ENCODE measurements around the gene NBAS. TPM values are rescaled to one million over a fixed set of nuclear protein-coding genes. Genes with fewer than 3 reads are reported as not detected.

NBAS gene
- total RNA-seq, 1 experiment from 2014 or later, result 46.4 TPM

GRCh38 chr2:15354596-15355366, 206.4 kb downstream of the NBAS start:
- intact Hi-C loops (cut with micrococcal nuclease), result no loop called here
- no peaks in the 10 kb centered on the region for H3K9me3 Mint-ChIP-seq (ENCODE audit: unreplicated experiment)
- CTCF ChIA-PET, result no interaction called here
- H3K4me1 Mint-ChIP-seq (ENCODE audit: insufficient read depth, unreplicated experiment), result peaks cover 1% of the 10 kb centered on the region
- peaks cover 33% of the 10 kb centered on the region for H3K36me3 Mint-ChIP-seq (ENCODE audit: insufficient read depth, unreplicated experiment)
- POLR2A ChIA-PET, result interaction anchor here (0.7 kb wide), 2 partner anchors 10 to 47 kb away, joined by 3 read pairs; no protein-coding TSS in a partner anchor
- no peak overlapping the region for H3K27ac Mint-ChIP-seq (ENCODE audit: low read depth, unreplicated experiment)
- BruUV-seq (replicated peaks), result no TSS peak
- no peak for DNase-seq (ENCODE audit: unreplicated experiment)
- TF ChIP-seq CTCF (IDR thresholded peaks at IDR 0.05; ENCODE audit: unreplicated experiment), result no peak
- H3K27me3 Mint-ChIP-seq (ENCODE audit: insufficient read depth, unreplicated experiment), result no peaks in the 10 kb centered on the region
- no peak overlapping the region for H3K4me3 Mint-ChIP-seq (ENCODE audit: unreplicated experiment)

- intact Hi-C loops (cut with micrococcal nuclease), result no loop called here
- no peak for DNase-seq (ENCODE audit: unreplicated experiment)
- TF ChIP-seq CTCF (IDR thresholded peaks at IDR 0.05; ENCODE audit: unreplicated experiment), result no peak
- Mint-ChIP-seq H3K9me3 (ENCODE audit: unreplicated experiment) (no peaks in the 10 kb centered on the region), H3K27ac (ENCODE audit: low read depth, unreplicated experiment) (no peak overlapping the region), H3K4me1 (ENCODE audit: insufficient read depth, unreplicated experiment) (no peaks in the 10 kb centered on the region), H3K27me3 (ENCODE audit: insufficient read depth, unreplicated experiment) (no peaks in the 10 kb centered on the region), H3K4me3 (ENCODE audit: unreplicated experiment) (no peak overlapping the region), H3K36me3 (ENCODE audit: insufficient read depth, unreplicated experiment) (peaks cover 40% of the 10 kb centered on the region)
- ChIA-PET POLR2A (interaction anchor here (1.2 kb wide), 1 partner anchor 10 kb away, joined by 3 read pairs; no protein-coding TSS in a partner anchor), CTCF (interaction anchor here (1.0 kb wide), 1 partner anchor 23 kb away, joined by 3 read pairs; no protein-coding TSS in a partner anchor)
- no TSS peak for BruUV-seq (replicated peaks)
These were observed 208.8 kb downstream of the NBAS start for GRCh38 chr2:15352363-15352762.

GRCh38 chr2:15348636-15349035, 212.5 kb downstream of the NBAS start:
- no peak for TF ChIP-seq CTCF (IDR thresholded peaks at IDR 0.05; ENCODE audit: unreplicated experiment)
- no peaks in the 10 kb centered on the region for H3K27me3 Mint-ChIP-seq (ENCODE audit: insufficient read depth, unreplicated experiment)
- H3K27ac Mint-ChIP-seq (ENCODE audit: low read depth, unreplicated experiment), result no peak overlapping the region
- no peaks in the 10 kb centered on the region for H3K4me1 Mint-ChIP-seq (ENCODE audit: insufficient read depth, unreplicated experiment)
- ChIA-PET CTCF (interaction anchor here (0.7 kb wide), 1 partner anchor 688 kb away, joined by 3 read pairs; no protein-coding TSS in a partner anchor), POLR2A (no interaction called here)
- DNase-seq (ENCODE audit: unreplicated experiment), result no peak
- intact Hi-C loops (cut with micrococcal nuclease), result no loop called here
- BruUV-seq (replicated peaks), result no TSS peak
- peaks cover 29% of the 10 kb centered on the region for H3K36me3 Mint-ChIP-seq (ENCODE audit: insufficient read depth, unreplicated experiment)
- no peak overlapping the region for H3K4me3 Mint-ChIP-seq (ENCODE audit: unreplicated experiment)
- no peaks in the 10 kb centered on the region for H3K9me3 Mint-ChIP-seq (ENCODE audit: unreplicated experiment)

GRCh38 chr2:15348045-15348444, 213.1 kb downstream of the NBAS start:
- BruUV-seq (replicated peaks), result no TSS peak

More at GRCh38 chr2:15348045-15348444, 213.1 kb downstream of the NBAS start:
- Mint-ChIP-seq H3K36me3 (ENCODE audit: insufficient read depth, unreplicated experiment) (peaks cover 23% of the 10 kb centered on the region), H3K27me3 (ENCODE audit: insufficient read depth, unreplicated experiment) (no peaks in the 10 kb centered on the region), H3K27ac (ENCODE audit: low read depth, unreplicated experiment) (no peak overlapping the region), H3K4me1 (ENCODE audit: insufficient read depth, unreplicated experiment) (no peaks in the 10 kb centered on the region), H3K9me3 (ENCODE audit: unreplicated experiment) (no peaks in the 10 kb centered on the region), H3K4me3 (ENCODE audit: unreplicated experiment) (no peak overlapping the region)
- ChIA-PET CTCF (no interaction called here), POLR2A (interaction anchor here (0.7 kb wide), 1 partner anchor 213 kb away, joined by 3 read pairs; the partner anchor contains the start of gene NBAS)
- intact Hi-C loops (cut with micrococcal nuclease), result no loop called here
- no peak for DNase-seq (ENCODE audit: unreplicated experiment)
- no peak for TF ChIP-seq CTCF (IDR thresholded peaks at IDR 0.05; ENCODE audit: unreplicated experiment)

All from MCF 10A (cell line).